ENCODE data around the gene KRT84. TPM values are rescaled to one million over a fixed set of nuclear protein-coding genes. Genes with fewer than 3 reads are reported as not detected.

KRT84 gene
- total RNA-seq, 1 donor from 2014 or later: not detected

GRCh38 chr12:52416795-52417194, 31.3 kb upstream of the KRT84 start:
- POLR2A ChIA-PET: no interaction called here

GRCh38 chr12:52415870-52416750, 30.7 kb upstream of the KRT84 start:
- Mint-ChIP-seq H3K36me3 (ENCODE audit: low read depth) (no peaks in the 10 kb centered on the region), H3K27me3 (peaks cover 12% of the 10 kb centered on the region), H3K27ac (no peak overlapping the region), H3K9me3 (no peaks in the 10 kb centered on the region), H3K4me3 (no peak overlapping the region), H3K4me1 (no peaks in the 10 kb centered on the region)
- intact Hi-C loops (cut with micrococcal nuclease): no loop called here
- TF ChIP-seq CTCF (IDR thresholded peaks at IDR 0.05): no peak
- ChIA-PET POLR2A (interaction anchor here (1.1 kb wide), 1 partner anchor 11 kb away, joined by 3 read pairs; no protein-coding TSS in a partner anchor), CTCF (no interaction called here)
- ATAC-seq (ENCODE audit: low read depth) (no peak), DNase-seq (no peak)

More at GRCh38 chr12:52416795-52417194, 31.3 kb upstream of the KRT84 start:
- Mint-ChIP-seq H3K36me3 (ENCODE audit: low read depth) (no peaks in the 10 kb centered on the region), H3K9me3 (no peaks in the 10 kb centered on the region), H3K4me1 (no peaks in the 10 kb centered on the region), H3K27ac (no peak overlapping the region), H3K4me3 (no peak overlapping the region), H3K27me3 (peaks cover 15% of the 10 kb centered on the region)
- intact Hi-C loops (cut with micrococcal nuclease): no loop called here
- DNase-seq (no peak), ATAC-seq (ENCODE audit: low read depth) (no peak)
- CTCF ChIA-PET: no interaction called here
- TF ChIP-seq CTCF (IDR thresholded peaks at IDR 0.05): no peak

- peaks cover 10% of the 10 kb centered on the region for H3K27me3 Mint-ChIP-seq
- intact Hi-C loops (cut with micrococcal nuclease): no loop called here
- TF ChIP-seq CTCF (IDR thresholded peaks at IDR 0.05): no peak
- ChIA-PET POLR2A (no interaction called here), CTCF (no interaction called here)
- DNase-seq: no peak
- H3K4me3 Mint-ChIP-seq: no peak overlapping the region
- no peaks in the 10 kb centered on the region for H3K9me3 Mint-ChIP-seq
- no peaks in the 10 kb centered on the region for H3K4me1 Mint-ChIP-seq
- H3K36me3 Mint-ChIP-seq (ENCODE audit: low read depth): no peaks in the 10 kb centered on the region
- no peak overlapping the region for H3K27ac Mint-ChIP-seq
- no peak for ATAC-seq (ENCODE audit: low read depth)
Measured at GRCh38 chr12:52414936-52415335, 29.5 kb upstream of the KRT84 start.

- Mint-ChIP-seq H3K4me1 (no peaks in the 10 kb centered on the region), H3K4me3 (no peak overlapping the region), H3K36me3 (ENCODE audit: low read depth) (no peaks in the 10 kb centered on the region), H3K9me3 (no peaks in the 10 kb centered on the region), H3K27me3 (peaks cover 10% of the 10 kb centered on the region), H3K27ac (no peak overlapping the region)
- ChIA-PET CTCF (no interaction called here), POLR2A (no interaction called here)
- DNase-seq (no peak), ATAC-seq (ENCODE audit: low read depth) (no peak)
- no peak for TF ChIP-seq CTCF (IDR thresholded peaks at IDR 0.05)
- intact Hi-C loops (cut with micrococcal nuclease): no loop called here
Measured at GRCh38 chr12:52413782-52414345, 28.4 kb upstream of the KRT84 start.

GRCh38 chr12:52413202-52413601, 27.8 kb upstream of the KRT84 start:
- H3K4me3 Mint-ChIP-seq: no peak overlapping the region
- ATAC-seq (ENCODE audit: low read depth): no peak
- H3K4me1 Mint-ChIP-seq: no peaks in the 10 kb centered on the region
- H3K9me3 Mint-ChIP-seq: no peaks in the 10 kb centered on the region
- DNase-seq: no peak
- ChIA-PET CTCF (no interaction called here), POLR2A (no interaction called here)
- no peak overlapping the region for H3K27ac Mint-ChIP-seq
- peaks cover 11% of the 10 kb centered on the region for H3K27me3 Mint-ChIP-seq
- H3K36me3 Mint-ChIP-seq (ENCODE audit: low read depth): no peaks in the 10 kb centered on the region
- intact Hi-C loops (cut with micrococcal nuclease): no loop called here
- no peak for TF ChIP-seq CTCF (IDR thresholded peaks at IDR 0.05)
